ENCODE measurements around the gene UMAD1. TPM values are rescaled to one million over a fixed set of nuclear protein-coding genes. Genes with fewer than 3 reads are reported as not detected.

The UMAD1 gene
- total and polyA plus RNA-seq, 2 donors (not counting 3 experiments of a cell fraction or from before 2014, with no cell fraction given) = 5.6 to 6.6 TPM

DNA sequence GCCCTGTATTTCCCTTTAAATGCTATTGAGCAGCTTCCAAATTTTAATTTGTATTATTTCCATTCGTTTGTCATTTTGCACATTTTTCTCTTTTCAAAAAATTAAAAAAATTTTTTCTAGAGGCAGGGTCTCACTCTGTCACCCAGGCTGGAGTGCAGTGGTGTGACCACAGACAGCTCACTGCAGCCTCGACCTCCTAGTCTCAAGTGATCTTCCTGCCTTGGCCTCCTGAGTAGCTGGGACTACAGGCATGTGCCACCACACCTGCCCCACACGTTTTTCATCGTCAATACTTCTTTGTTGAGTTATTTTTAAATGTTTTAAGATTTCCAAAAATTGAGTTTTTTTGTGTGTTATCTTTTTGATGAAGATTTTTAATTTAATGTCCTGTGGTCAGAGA lies 73.2 kb downstream of the UMAD1 start:
- TF ChIP-seq FOS (IDR thresholded peaks at IDR 0.05; ENCODE audit: borderline replicate concordance, insufficient read depth, low read length) (no peak), MYC (IDR thresholded peaks at IDR 0.05; ENCODE audit: low read depth, low read length) (no peak), POLR2A (IDR thresholded peaks at IDR 0.05; ENCODE audit: low read depth, low read length) (no peak), CTCF (IDR thresholded peaks at IDR 0.05; ENCODE audit: extremely low read depth in 1 of 2, insufficient read depth in 1 of 2, low read depth in 1 of 2, low read length in 2 of 2) (no peak), GATA2 (IDR thresholded peaks at IDR 0.05; ENCODE audit: insufficient read depth, insufficient read length, low read depth, low read length) (no peak), MAX (IDR thresholded peaks at IDR 0.05; ENCODE audit: insufficient read depth, insufficient read length) (no peak), JUN (IDR thresholded peaks at IDR 0.05; ENCODE audit: borderline replicate concordance, insufficient read depth, insufficient read length, low read depth) (no peak), EZH2 (IDR thresholded peaks at IDR 0.05; ENCODE audit: borderline replicate concordance, low read depth, low read length, severe bottlenecking) (no peak), POLR2AphosphoS5 (IDR thresholded peaks at IDR 0.05; ENCODE audit: insufficient read depth, low read depth, low read length) (no peak)
- no peak overlapping the region for H3K9ac ChIP-seq (replicated peaks; ENCODE audit: extremely low read depth, insufficient read depth, low read length)
- no peaks in the 10 kb centered on the region for H3K36me3 ChIP-seq (ENCODE audit: control insufficient read depth in 2 of 2, extremely low read depth in 1 of 2, insufficient read depth in 2 of 2, low read length in 2 of 2)
- ChIA-PET CTCF (interaction anchor here (0.9 to 1.8 kb wide), 5 partner anchors 14 to 32 kb away, joined by 3 to 12 read pairs (median 3); no protein-coding TSS in a partner anchor), POLR2A (no interaction called here)
- dilution Hi-C loops (cut with MboI; ENCODE audit: extremely low pct_ligation_motif_present, low sequenced_read_pairs) (no loop called here), intact Hi-C loops (cut with micrococcal nuclease) (no loop called here)
- H3K27ac ChIP-seq (ENCODE audit: insufficient read depth, low read depth, low read length) = no peak overlapping the region
- no TSS peak for BruUV-seq (replicated peaks)
- no peak overlapping the region for H2AFZ ChIP-seq (ENCODE audit: low read depth, low read length)
- no peaks in the 10 kb centered on the region for H3K4me1 ChIP-seq (ENCODE audit: control insufficient read depth, extremely low read depth, insufficient read depth, low read length)
- no peak overlapping the region for H3K4me3 ChIP-seq (replicated peaks in 1 of 3; ENCODE audit: insufficient read depth in 1 of 3, low read depth in 1 of 3, low read length in 3 of 3)
- no peak overlapping the region for H3K4me2 ChIP-seq (ENCODE audit: insufficient read depth, low read length)
- FAIRE-seq (no peak), DNase-seq (ENCODE audit: low read depth, low spot score) (no peak)
- no peaks in the 10 kb centered on the region for H4K20me1 ChIP-seq (replicated peaks; ENCODE audit: control insufficient read depth, extremely low read depth, insufficient read depth, low read length)
- H3K9me3 ChIP-seq (replicated peaks; ENCODE audit: control insufficient read depth, insufficient read depth, low read length) = no peaks in the 10 kb centered on the region
- no peaks in the 10 kb centered on the region for H3K27me3 ChIP-seq (ENCODE audit: control insufficient read depth in 2 of 2, insufficient read depth in 2 of 2, low read length in 2 of 2)
- no peaks in the 10 kb centered on the region for H3K79me2 ChIP-seq (ENCODE audit: control insufficient read depth, insufficient read depth, low read length)
- no peaks in the 10 kb centered on the region for H3K9me1 ChIP-seq (replicated peaks; ENCODE audit: control insufficient read depth, extremely low read depth, insufficient read depth, low read length)
